ENCODE data around the gene HARBI1. TPM values are rescaled to one million over a fixed set of nuclear protein-coding genes. Genes with fewer than 3 reads are reported as not detected.

Gene HARBI1
- total and polyA plus RNA-seq, 9 of the 15 experiments (the other 6 are each of a cell fraction or from before 2014, with no cell fraction given): 3.5 to 8.4 (median 5.5) TPM

DNA sequence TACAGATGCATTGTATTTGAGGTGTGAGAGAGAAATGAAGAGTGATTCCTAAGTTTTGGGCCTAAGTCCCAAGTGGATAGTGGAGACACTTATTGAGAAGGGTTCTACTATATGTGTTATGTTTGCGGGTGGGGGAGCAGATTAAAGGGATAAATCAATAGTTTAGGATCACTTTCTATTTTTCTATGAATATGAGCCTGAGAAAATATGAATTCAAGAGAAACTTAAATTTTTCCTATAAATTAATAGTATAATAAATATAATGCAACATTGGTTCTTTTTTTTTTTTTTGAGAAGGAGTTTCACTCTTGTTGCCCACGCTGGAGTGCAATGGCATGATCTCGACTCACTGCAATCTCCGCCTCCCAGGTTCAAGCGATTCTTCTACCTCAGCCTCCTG is 54.5 kb downstream of the HARBI1 start:
- CTCF ChIA-PET (ENCODE audit: low intra/inter-chr PET ratio): no interaction called here
- 76% methylated on average over 5 of the region's 5 CpGs for WGBS (ENCODE audit: insufficient coverage, low coverage, missing lambda C conversion rate)
- no peak for DNase-seq (ENCODE audit: extremely low read depth in 1 of 4, low spot score in 3 of 4)

More for the DNA sequence above, 54.5 kb downstream of the HARBI1 start:
- FAIRE-seq: no peak
- no peaks in the 10 kb centered on the region for H3K9me1 ChIP-seq (ENCODE audit: control insufficient read depth, insufficient read depth, low read length)
- no peak for ATAC-seq
- H3K27ac ChIP-seq (ENCODE audit: extremely low read depth, low read depth, low read length): no peak overlapping the region
- POLR2A ChIA-PET: interaction anchor here (0.8 to 3.4 kb wide), 3 partner anchors 8 to 17 kb away, joined by 3 to 20 read pairs (median 3); no protein-coding TSS in a partner anchor
- H2AFZ ChIP-seq (ENCODE audit: low read depth, low read length): no peak overlapping the region
- no TSS peak for BruUV-seq (replicated peaks)
- in situ Hi-C loops (cut with MboI): no loop called here
- H3K79me2 ChIP-seq (ENCODE audit: control insufficient read depth, insufficient read depth, low read length): peaks cover 74% of the 10 kb centered on the region
- H3K36me3 ChIP-seq (ENCODE audit: control insufficient read depth, insufficient read depth, low read length): no peaks in the 10 kb centered on the region
- H3K4me2 ChIP-seq (ENCODE audit: insufficient read depth, low read length): no peak overlapping the region
- TF ChIP-seq CHCHD3 (CRISPR knock-in tag; IDR thresholded peaks at IDR 0.05): no peak
- TF ChIP-seq, protein P1, sequence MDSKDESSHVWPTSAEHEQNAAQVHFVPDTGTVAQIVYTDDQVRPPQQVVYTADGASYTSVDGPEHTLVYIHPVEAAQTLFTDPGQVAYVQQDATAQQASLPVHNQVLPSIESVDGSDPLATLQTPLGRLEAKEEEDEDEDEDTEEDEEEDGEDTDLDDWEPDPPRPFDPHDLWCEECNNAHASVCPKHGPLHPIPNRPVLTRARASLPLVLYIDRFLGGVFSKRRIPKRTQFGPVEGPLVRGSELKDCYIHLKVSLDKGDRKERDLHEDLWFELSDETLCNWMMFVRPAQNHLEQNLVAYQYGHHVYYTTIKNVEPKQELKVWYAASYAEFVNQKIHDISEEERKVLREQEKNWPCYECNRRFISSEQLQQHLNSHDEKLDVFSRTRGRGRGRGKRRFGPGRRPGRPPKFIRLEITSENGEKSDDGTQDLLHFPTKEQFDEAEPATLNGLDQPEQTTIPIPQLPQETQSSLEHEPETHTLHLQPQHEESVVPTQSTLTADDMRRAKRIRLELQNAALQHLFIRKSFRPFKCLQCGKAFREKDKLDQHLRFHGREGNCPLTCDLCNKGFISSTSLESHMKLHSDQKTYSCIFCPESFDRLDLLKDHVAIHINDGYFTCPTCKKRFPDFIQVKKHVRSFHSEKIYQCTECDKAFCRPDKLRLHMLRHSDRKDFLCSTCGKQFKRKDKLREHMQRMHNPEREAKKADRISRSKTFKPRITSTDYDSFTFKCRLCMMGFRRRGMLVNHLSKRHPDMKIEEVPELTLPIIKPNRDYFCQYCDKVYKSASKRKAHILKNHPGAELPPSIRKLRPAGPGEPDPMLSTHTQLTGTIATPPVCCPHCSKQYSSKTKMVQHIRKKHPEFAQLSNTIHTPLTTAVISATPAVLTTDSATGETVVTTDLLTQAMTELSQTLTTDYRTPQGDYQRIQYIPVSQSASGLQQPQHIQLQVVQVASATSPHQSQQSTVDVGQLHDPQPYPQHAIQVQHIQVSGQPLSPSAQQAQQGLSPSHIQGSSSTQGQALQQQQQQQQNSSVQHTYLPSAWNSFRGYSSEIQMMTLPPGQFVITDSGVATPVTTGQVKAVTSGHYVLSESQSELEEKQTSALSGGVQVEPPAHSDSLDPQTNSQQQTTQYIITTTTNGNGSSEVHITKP (IDR thresholded peaks at IDR 0.05; ENCODE audit: partially characterized antibody): peak; percentile 60
- TF ChIP-seq FOXK1 (CRISPR knock-in tag; IDR thresholded peaks at IDR 0.05; ENCODE audit: borderline replicate concordance): no peak
- no peak for TF ChIP-seq RCOR1 (IDR thresholded peaks at IDR 0.05; ENCODE audit: borderline replicate concordance in 1 of 2, low read depth in 2 of 2, low read length in 2 of 2)
- no peak for TF ChIP-seq ZNF707 (CRISPR knock-in tag; conservative IDR thresholded peaks at IDR 0.05)
- TF ChIP-seq, protein P2, sequence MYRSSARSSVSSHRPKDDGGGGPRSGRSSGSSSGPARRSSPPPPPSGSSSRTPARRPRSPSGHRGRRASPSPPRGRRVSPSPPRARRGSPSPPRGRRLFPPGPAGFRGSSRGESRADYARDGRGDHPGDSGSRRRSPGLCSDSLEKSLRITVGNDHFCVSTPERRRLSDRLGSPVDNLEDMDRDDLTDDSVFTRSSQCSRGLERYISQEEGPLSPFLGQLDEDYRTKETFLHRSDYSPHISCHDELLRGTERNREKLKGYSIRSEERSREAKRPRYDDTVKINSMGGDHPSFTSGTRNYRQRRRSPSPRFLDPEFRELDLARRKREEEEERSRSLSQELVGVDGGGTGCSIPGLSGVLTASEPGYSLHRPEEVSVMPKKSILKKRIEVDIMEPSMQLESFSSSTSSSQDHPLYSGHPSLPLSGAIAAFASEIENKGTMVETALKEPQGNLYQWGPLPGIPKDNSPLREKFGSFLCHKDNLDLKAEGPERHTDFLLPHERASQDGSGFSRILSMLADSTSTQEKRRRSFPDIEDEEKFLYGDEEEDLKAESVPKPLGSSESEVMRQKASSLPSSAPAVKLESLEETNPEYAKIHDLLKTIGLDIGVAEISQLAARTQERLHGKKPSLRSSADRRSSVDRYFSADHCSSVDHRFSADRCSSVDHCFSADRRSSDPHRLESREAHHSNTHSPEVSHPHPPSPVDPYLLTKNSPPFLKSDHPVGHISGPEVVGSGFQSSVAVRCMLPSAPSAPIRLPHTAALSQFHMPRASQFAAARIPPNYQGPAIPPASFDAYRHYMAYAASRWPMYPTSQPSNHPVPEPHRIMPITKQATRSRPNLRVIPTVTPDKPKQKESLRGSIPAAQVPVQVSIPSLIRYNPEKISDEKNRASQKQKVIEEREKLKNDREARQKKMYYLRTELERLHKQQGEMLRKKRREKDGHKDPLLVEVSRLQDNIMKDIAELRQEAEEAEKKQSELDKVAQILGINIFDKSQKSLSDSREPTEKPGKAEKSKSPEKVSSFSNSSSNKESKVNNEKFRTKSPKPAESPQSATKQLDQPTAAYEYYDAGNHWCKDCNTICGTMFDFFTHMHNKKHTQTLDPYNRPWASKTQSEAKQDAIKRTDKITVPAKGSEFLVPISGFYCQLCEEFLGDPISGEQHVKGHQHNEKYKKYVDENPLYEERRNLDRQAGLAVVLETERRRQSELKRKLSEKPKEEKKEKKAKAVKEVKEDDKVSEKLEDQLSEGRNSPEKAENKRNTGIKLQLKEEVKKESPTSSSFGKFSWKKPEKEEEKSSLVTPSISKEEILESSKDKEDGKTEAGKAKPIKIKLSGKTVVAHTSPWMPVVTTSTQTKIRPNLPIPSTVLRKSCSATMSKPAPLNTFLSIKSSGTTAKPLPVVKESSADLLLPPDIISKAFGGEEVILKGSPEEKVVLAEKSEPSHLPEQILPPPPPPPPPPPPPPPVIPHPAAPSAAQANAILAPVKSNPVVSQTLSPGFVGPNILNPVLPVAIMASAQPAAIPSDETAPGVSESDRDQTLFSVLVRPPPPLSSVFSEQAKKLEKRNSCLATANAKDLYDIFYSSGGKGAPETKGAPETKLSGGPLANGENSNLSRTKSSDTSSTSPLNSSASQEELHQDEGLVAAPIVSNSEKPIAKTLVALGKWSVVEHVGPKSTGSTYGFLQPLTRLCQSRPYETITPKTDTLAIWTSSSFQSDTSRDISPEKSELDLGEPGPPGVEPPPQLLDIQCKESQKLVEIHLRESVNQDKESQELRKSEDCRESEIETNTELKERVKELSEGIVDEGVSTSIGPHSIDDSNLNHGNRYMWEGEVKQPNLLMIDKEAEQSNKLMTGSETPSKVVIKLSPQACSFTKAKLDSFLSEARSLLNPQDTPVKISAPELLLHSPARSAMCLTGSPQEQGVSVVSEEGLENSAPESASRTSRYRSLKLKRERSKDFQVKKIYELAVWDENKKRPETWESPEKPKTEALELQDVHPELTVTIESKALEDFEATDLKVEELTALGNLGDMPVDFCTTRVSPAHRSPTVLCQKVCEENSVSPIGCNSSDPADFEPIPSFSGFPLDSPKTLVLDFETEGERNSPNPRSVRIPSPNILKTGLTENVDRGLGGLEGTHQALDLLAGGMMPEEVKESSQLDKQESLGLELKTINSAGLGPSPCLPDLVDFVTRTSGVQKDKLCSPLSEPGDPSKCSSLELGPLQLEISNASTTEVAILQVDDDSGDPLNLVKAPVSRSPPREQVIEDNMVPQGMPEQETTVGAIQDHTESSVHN (IDR thresholded peaks at IDR 0.05; ENCODE audit: borderline replicate concordance in 1 of 2, low read depth in 1 of 2): no peak
- intact Hi-C loops (cut with micrococcal nuclease): loop anchor here (5.0 kb wide), 1 partner anchor 55 kb away; the partner anchor contains the start of genes ATG13 and HARBI1
- peaks cover 11 to 19% of the 10 kb centered on the region in 2 experiments for H3K4me1 ChIP-seq (replicated peaks in 1 of 2; ENCODE audit: control insufficient read depth in 2 of 2, insufficient read depth in 2 of 2, low read length in 2 of 2)
- H3K9me3 ChIP-seq (replicated peaks; ENCODE audit: control insufficient read depth, insufficient read depth, low read depth, low read length): no peaks in the 10 kb centered on the region
- H3K27me3 ChIP-seq (ENCODE audit: control insufficient read depth in 2 of 2, insufficient read depth in 2 of 2, low read length in 2 of 2): no peaks in the 10 kb centered on the region
- H3K9ac ChIP-seq (ENCODE audit: insufficient read depth in 1 of 2, low read depth in 2 of 2, low read length in 2 of 2): no peak overlapping the region
- no peak overlapping the region for H3K4me3 ChIP-seq
- peaks cover 8% of the 10 kb centered on the region; the same call in 1 of the 2 replicates for H4K20me1 ChIP-seq (replicated peaks; ENCODE audit: control insufficient read depth, insufficient read depth, low read length)

Measured in K562 (cell line).